Measurements from ENCODE around the gene PAX7. TPM values are rescaled to one million over a fixed set of nuclear protein-coding genes. Genes with fewer than 3 reads are reported as not detected.
A peak's percentile ranks its signal among the peaks of the same experiment; 100 is the strongest.
"Not testable (repeated sequence)": the region's sequence is repeated elsewhere in the genome, so short reads cannot be mapped to it uniquely, and the experiment has no call there.

Gene PAX7
- total RNA-seq (2014; rRNA removed; shearing (Covaris generic)) = not detected in 2 replicates

DNA sequence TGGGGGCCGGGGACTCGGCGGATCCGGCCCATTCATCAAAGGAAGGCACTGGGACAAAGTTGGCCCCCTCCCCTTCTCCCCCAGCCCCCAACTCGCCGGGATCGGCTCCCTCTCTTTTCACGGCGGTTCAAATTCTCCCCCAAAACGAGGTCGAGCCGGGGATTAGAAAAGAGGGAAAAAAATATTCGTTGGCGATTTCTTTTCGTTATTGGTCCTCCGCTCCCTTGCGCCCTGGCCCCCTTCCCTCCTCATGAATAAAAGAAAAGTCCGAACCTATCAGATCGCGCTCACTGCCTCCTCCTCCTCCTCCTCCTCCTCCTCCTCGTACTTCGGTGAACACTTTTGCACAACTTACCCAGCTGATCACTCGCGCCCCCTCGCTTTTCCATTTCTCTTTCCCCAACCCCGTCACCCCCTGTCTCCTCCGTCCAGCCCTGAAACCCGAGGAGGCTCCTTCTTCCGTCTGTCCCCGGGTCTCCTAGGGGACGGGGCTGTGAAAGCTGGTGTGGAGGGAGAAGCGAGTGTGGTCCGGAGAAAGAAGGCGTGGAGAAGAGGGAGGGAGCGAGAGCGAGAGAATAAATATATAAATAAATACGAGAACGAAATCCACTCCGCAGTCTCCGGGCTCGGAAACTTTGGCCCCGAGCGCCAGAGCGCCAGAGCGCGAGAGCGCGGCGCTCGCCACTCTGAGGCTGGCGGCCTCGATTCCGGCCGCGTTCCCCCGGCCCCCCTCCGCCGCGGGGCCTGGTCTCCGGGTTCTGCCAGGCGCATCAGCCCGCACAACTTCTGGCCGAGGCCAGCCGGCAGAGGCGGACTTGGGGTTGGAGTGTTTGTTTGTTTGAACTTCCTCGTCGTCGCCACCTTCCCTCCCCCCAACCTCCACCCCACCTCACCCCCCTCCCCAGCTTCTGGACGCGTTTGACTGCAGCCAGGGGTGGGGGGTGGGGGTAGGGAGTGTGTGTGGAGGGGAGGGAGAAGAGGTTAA, at the start of gene PAX7:
Gene PAX7 (plus strand): TSS at position 336 of the 985 bp plus-strand sequence. CDS start 758 bp downstream, outside the sequence.
- no peak for DNase-seq (ENCODE audit: low read depth in 1 of 2, low spot score in 2 of 2)
- Histone ChIP-seq H3K27me3 (replicated peaks) (peaks cover 86% of the 10 kb centered on the region), H3K27ac (no peak within 1 kb of the TSS), H3K4me3 (no peak within 1 kb of the TSS), H3K4me1 (replicated peaks) (no peaks in the 10 kb centered on the region), H3K36me3 (no peaks in the 10 kb centered on the region), H3K9me3 (replicated peaks) (peaks cover 11% of the 10 kb centered on the region)

DNA sequence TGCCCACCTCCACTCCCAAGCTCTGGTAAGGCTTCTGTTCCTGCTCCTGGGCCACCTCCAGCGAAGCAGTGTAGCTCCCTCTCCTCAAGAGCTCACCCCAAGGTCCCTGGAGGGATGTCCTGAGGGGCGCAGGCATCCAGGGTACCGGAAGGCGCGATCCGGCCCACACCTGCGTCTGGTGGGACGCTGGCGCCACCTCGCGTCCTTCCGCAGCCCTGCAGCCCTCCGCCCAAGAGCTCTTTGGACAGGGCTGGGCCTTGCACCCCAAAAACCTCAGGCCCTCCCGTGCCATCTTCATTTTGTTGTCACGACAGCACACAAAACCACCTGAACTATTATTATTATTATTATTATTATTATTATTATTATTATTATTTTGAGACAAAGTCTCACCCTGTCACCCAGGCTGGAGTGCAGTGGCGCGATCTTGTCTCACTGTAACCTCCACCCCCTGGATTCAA, 49.2 kb upstream of the PAX7 start:
- Histone ChIP-seq H3K36me3 (no peaks in the 10 kb centered on the region), H3K27ac (no peak overlapping the region), H3K4me3 (no peak overlapping the region), H3K4me1 (replicated peaks) (no peaks in the 10 kb centered on the region), H3K9me3 (replicated peaks) (no peaks in the 10 kb centered on the region), H3K27me3 (replicated peaks) (peaks cover 3% of the 10 kb centered on the region; the same call in 1 of the 2 replicates)
- no peak for DNase-seq (ENCODE audit: low read depth in 1 of 2, low spot score in 2 of 2)

DNA sequence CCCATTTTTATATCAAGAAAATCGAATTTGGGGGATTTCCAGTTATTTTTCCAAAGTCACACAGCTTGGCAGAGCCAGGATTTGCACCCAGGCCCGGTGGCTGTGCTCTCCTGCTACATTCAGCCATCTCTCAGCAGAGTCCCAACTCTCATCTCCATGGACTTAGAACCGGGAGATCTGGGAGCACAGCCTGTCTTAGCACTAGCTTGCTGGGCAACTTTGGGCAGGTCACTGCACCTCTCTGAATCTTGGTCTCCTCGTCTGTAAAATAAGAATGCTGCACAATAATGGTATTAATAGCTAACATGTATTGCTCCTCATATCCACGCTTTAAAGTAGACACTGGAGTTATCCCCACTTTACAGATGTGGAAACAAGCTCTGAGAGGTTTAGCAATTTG, 47.8 kb upstream of the PAX7 start:
- Histone ChIP-seq H3K36me3 (no peaks in the 10 kb centered on the region), H3K27ac (no peak overlapping the region), H3K9me3 (replicated peaks) (no peaks in the 10 kb centered on the region), H3K4me1 (replicated peaks) (no peaks in the 10 kb centered on the region), H3K4me3 (no peak overlapping the region), H3K27me3 (replicated peaks) (peaks cover 6% of the 10 kb centered on the region)
- DNase-seq (ENCODE audit: low read depth in 1 of 2, low spot score in 2 of 2) = no peak

DNA sequence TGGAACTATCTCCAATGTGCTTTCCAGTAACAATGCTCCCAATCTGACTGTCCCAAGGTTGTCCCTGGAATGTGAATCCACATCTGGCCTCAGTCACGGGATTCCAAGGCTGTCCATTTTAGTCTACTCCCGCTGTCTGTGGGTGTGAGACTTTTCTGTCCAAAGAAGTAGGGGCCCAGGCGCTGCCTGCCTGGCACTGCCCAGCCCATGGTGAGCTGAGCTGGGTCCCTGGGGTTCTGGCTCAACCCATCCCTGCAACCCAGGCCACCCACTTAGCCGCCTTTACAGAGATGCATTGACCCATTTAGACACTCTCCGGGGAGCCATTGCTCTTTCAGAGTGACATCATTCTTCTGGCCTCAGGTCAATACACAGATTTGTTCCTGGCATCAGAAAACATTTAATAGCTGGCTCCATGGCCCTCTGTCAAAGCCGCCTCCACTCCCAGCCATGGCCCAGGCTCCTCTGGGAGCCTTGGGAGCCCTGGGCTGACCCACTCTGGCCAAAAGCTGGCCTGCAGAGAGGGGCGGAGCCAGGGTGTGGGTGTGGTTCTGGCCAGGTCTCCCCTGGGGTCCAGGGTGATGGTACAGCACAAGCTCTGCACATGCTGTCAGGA, 47.2 kb upstream of the PAX7 start:
- DNase-seq (ENCODE audit: low read depth in 1 of 2, low spot score in 2 of 2) = no peak
- H3K27me3 ChIP-seq (replicated peaks) = peaks cover 10% of the 10 kb centered on the region
- no peak overlapping the region for H3K27ac ChIP-seq
- H3K4me3 ChIP-seq = no peak overlapping the region
- H3K9me3 ChIP-seq (replicated peaks) = no peaks in the 10 kb centered on the region
- no peaks in the 10 kb centered on the region for H3K4me1 ChIP-seq (replicated peaks)
- no peaks in the 10 kb centered on the region for H3K36me3 ChIP-seq

DNA sequence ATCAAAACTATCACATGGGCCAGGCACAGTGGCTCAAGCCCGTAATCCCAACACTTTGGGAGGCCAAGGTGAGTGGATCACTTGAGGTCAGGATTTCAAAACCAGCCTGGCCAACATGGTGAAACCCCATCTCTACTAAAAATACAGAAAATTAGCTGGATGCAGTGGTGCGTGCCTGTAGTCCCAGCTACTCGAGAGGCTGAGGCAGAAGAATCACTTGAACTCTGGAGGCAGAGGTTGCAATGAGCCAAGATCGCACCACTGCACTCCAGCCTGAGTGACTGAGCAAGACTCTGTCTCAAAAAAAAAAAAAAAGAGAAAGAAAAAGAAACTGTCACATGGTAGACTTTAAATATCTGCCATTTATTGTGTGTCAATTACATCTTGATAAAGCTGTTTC, 44.6 kb upstream of the PAX7 start:
- H3K9me3 ChIP-seq (replicated peaks); H3K36me3 ChIP-seq; H3K4me1 ChIP-seq (replicated peaks); H3K4me3 ChIP-seq; H3K27ac ChIP-seq; DNase-seq (ENCODE audit: low read depth in 1 of 2, low spot score in 2 of 2): not testable (repeated sequence)
- peaks cover 17% of the 10 kb centered on the region for H3K27me3 ChIP-seq (replicated peaks)

DNA sequence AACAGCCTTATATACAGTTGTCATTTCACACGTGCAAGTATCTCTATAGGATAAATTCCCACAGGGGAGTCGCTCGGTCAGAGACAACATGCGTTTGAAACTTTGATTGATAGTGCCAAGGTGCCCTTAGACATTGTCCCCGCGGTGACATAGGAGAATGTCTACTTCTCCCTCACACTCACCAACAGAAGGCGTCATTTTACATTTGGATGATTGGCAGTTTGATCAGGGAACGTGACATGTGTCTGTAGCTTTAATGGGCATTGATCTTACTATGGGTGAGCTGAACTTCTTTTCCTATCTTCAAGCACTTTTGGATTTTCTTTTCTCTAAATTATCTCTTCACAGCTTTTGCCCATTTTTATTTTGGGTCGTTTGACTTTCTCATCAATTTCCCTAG, 42.6 kb upstream of the PAX7 start:
- Histone ChIP-seq H3K9me3 (replicated peaks) (no peaks in the 10 kb centered on the region), H3K36me3 (no peaks in the 10 kb centered on the region), H3K4me3 (no peak overlapping the region), H3K27ac (no peak overlapping the region), H3K27me3 (replicated peaks) (peaks cover 17% of the 10 kb centered on the region), H3K4me1 (replicated peaks) (no peaks in the 10 kb centered on the region)
- no peak for DNase-seq (ENCODE audit: low read depth in 1 of 2, low spot score in 2 of 2)

DNA sequence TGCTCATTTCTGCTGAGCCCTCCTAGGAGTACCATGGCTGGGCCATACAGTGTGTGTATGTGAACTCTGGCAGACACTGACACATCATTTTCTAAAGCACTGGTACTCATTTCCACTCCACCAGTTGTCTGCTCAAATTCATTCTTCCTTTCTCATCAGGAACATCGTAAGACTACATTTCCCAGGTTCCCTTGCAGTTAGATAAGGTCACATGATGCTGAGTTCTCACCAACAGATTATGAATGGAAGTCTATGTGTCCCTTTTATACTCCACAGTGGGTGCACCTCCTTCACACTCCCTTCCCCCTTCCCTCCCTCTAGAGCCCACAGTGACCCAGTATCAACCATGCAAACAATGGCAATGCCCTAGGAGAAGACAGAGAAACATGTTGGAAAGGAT, 38.3 kb upstream of the PAX7 start:
- DNase-seq (ENCODE audit: low read depth in 1 of 2, low spot score in 2 of 2) = no peak
- Histone ChIP-seq H3K4me3 (no peak overlapping the region), H3K27me3 (replicated peaks) (peaks cover 19% of the 10 kb centered on the region), H3K27ac (no peak overlapping the region), H3K9me3 (replicated peaks) (no peaks in the 10 kb centered on the region), H3K36me3 (no peaks in the 10 kb centered on the region), H3K4me1 (replicated peaks) (no peaks in the 10 kb centered on the region)

DNA sequence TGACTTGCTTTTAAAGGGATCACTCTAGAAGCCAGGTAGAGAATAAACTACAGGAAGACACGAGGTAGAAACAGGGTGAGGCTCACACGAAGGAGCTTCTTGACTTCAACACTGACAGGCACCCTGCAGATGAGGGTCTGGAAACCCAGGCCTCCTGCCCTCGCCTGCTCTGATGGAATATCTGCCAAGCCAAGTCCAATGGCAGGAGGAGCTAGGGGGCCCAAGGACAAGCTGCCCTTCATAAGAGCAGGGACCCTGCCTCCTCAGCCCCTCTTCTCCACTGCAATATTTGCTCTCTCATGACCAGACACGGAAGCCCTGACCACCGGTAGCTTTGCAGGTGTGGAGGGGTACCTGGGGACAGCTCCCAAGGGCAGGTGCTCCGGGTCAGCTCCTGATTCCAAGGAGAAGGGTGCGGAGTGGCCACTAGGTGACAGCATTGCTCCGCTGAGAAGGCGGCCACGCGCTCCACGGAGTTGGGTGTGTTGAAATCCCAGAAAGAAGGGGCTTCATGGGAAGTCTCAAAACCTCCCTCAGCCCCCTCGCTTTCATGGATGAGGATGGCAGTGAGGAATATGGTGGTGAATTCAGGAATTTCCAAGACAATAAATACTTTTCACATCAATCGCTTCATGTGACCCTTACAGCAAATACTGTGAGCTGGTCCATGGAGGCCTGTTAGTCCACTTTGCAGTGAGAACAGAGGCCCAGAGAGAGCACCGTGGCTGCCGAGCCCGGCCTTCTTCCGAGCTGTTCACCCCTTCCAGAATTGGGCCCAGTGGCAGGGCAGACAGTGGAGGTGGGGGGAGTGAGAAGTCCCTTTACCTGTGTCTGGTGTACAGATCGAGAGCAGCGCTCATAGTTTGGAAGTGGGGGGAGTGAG, 33.2 kb upstream of the PAX7 start:
- H3K4me3 ChIP-seq = no peak overlapping the region
- DNase-seq (ENCODE audit: low read depth in 1 of 2, low spot score in 2 of 2) = peak; percentile 46 to 62

DNA sequence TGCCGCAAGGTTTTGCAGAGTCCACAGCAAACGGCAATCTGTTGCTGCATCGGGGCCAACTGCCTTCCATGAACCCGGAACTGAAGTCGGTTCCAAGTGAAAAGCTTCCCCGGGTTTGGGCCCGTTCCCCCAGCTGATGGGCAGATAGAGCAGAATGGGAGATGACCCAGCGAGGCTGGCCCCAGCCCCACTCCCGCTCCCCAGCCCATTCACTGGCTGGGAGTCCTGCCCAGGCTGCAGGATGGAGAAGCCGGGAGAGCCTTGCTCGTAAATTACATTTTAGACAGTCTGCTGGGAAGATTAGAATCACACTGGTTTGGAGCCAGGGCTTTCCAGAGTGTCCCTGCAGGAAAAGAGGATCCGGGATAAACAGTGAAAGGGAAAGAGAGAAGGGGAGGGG, 31.6 kb upstream of the PAX7 start:
- no peak overlapping the region for H3K4me3 ChIP-seq
- H3K27ac ChIP-seq = no peak overlapping the region
- peaks cover 17% of the 10 kb centered on the region for H3K27me3 ChIP-seq (replicated peaks)
- H3K9me3 ChIP-seq (replicated peaks) = no peaks in the 10 kb centered on the region
- H3K4me1 ChIP-seq (replicated peaks) = no peaks in the 10 kb centered on the region
- H3K36me3 ChIP-seq = no peaks in the 10 kb centered on the region
- no peak for DNase-seq (ENCODE audit: low read depth in 1 of 2, low spot score in 2 of 2)

More for the DNA sequence above, 33.2 kb upstream of the PAX7 start:
- Histone ChIP-seq H3K27me3 (replicated peaks) (peaks cover 17% of the 10 kb centered on the region), H3K36me3 (no peaks in the 10 kb centered on the region), H3K4me1 (replicated peaks) (no peaks in the 10 kb centered on the region), H3K9me3 (replicated peaks) (no peaks in the 10 kb centered on the region), H3K27ac (no peak overlapping the region)

DNA sequence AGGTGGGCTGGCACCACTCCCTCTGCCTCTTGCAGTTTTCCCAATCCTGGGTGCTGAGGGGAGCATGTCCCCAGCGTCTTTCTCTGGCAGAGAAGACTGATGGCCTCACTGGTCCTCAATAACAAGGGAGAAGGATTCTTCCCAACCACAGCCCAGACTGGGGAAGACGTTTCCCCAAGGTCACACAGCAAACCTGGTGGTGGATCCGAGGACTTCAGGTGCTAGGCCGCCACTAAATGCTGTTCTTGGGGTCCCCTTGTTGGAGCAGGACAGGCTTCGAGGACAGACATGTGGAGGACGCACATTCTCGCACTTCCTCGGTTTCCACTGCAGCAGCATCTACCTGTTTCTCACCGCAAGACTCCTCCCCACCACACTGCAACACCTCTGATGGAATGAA, 30.9 kb upstream of the PAX7 start:
- Histone ChIP-seq H3K4me1 (replicated peaks) (no peaks in the 10 kb centered on the region), H3K27me3 (replicated peaks) (peaks cover 14% of the 10 kb centered on the region), H3K27ac (no peak overlapping the region), H3K36me3 (no peaks in the 10 kb centered on the region), H3K4me3 (no peak overlapping the region), H3K9me3 (replicated peaks) (no peaks in the 10 kb centered on the region)
- DNase-seq (ENCODE audit: low read depth in 1 of 2, low spot score in 2 of 2) = no peak

DNA sequence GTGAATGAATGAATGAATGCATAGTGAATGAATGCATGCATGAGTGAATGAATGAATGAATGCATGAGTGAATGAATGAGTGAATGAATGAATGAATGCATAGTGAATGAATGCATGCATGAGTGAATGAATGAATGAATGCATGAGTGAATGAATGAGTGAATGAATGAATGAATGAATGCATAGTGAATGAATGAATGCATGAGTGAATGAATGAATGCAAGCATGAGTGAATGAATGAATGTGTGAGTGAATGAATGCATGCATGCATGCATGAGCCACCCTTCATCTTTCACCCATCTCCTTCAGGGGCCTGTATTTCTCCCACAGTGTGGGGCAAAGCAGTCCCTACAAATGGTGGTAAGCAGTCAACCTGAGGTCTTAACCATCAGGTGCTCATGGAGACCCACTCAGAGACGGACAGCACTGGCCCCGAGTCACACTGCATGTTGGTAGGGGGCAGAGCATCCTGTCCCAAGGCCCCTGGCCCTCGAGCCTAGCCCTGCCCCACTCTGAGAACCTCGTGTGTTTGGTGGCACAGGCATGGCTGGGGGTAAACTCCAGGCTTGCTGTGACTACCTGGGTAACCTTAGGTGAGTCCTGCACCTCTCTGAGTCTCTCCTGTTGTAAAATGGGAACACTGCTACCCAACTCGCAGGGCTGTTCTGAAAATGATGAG, 28.0 kb upstream of the PAX7 start:
- Histone ChIP-seq H3K27me3 (replicated peaks) (peaks cover 16% of the 10 kb centered on the region), H3K27ac (no peak overlapping the region), H3K4me1 (replicated peaks) (no peaks in the 10 kb centered on the region), H3K36me3 (no peaks in the 10 kb centered on the region), H3K4me3 (no peak overlapping the region), H3K9me3 (replicated peaks) (no peaks in the 10 kb centered on the region)
- no peak for DNase-seq (ENCODE audit: low read depth in 1 of 2, low spot score in 2 of 2)

DNA sequence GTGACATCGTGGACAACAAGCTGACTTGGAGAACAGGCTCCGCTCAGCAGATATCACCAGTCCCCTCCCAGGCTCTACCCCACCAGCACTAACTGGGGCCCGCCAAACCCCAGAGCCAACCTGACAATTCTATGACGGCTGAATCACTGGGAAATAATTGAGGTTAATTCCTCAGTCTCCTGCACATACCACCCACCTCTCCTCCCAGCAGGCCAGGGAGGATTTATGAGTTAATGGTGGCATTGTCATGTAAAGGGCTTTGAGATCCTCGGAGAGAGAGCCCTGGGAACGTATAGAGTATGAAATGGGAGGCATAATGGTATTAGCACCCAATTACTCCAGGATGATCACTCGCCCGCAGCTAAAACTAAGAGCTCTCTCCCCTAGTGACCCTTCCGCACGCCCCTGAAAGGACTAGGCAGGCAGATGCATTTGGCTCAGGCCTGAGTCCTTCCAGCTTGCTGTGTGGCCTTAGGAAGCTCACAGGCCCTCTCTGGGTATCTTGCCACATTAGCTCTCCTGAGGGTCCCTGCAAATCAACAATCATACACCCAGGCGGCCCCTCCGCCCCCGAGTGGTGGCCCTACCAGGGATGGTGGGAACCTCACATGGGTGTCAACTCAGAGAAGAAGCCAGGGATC, 27.3 kb upstream of the PAX7 start:
- no peaks in the 10 kb centered on the region for H3K36me3 ChIP-seq
- no peak overlapping the region for H3K4me3 ChIP-seq
- no peak for DNase-seq (ENCODE audit: low read depth in 1 of 2, low spot score in 2 of 2)
- H3K9me3 ChIP-seq (replicated peaks) = no peaks in the 10 kb centered on the region
- H3K27ac ChIP-seq = no peak overlapping the region
- no peaks in the 10 kb centered on the region for H3K4me1 ChIP-seq (replicated peaks)
- H3K27me3 ChIP-seq (replicated peaks) = peaks cover 15% of the 10 kb centered on the region

Data from SJSA1 (cell line).